Dermis microvascular lymphatic vessel endothelial cell (primary cell): ENCODE measurements around the gene CFAP46. TPM values are rescaled to one million over a fixed set of nuclear protein-coding genes. Genes with fewer than 3 reads are reported as not detected.
"Not testable (repeated sequence)": the region's sequence is repeated elsewhere in the genome, so short reads cannot be mapped to it uniquely, and the experiment has no call there.

Source experiments
- DNase-seq, 2 donors: peaks; one replicate each; pipeline versions ENCODE4 v3.0.0 to v3.0.0-alpha.2; 2010; ENCODE audit warnings: low read depth in 2 of 2
- total RNA-seq: library from RNA; depleted of rRNA; stranded (reverse); fragments of >200 nt; gene quantifications from 2 replicates; pipeline ENCODE4 v1.2.1, GENCODE V29; 2014

CFAP46 gene
- total RNA-seq, 1 donor from 2014 or later, result 1.2 TPM

GRCh38 chr10:132832186-132832969 lies 110.0 kb downstream of the CFAP46 start:
- DNase-seq, result no peak

GRCh38 chr10:132829403-132829802 lies 113.0 kb downstream of the CFAP46 start:
- no peak for DNase-seq

- DNase-seq, result no peak
Observed at GRCh38 chr10:132828681-132829080, 113.7 kb downstream of the CFAP46 start.

GRCh38 chr10:132827861-132828539 lies 114.4 kb downstream of the CFAP46 start:
- DNase-seq, result no peak

- no peak for DNase-seq
Observed at GRCh38 chr10:132827423-132827789, 115.0 kb downstream of the CFAP46 start.

GRCh38 chr10:132826524-132827422 lies 115.6 kb downstream of the CFAP46 start:
- no peak for DNase-seq

GRCh38 chr10:132825783-132826523 lies 116.4 kb downstream of the CFAP46 start:
- not testable (repeated sequence) for DNase-seq

GRCh38 chr10:132820056-132820455 lies 122.3 kb downstream of the CFAP46 start:
- no peak for DNase-seq

GRCh38 chr10:132817701-132818211 lies 124.6 kb downstream of the CFAP46 start:
- DNase-seq, result no peak

- DNase-seq, result no peak
Observed at GRCh38 chr10:132816718-132817117, 125.7 kb downstream of the CFAP46 start.

GRCh38 chr10:132815168-132815857 lies 127.1 kb downstream of the CFAP46 start:
- no peak for DNase-seq

GRCh38 chr10:132814469-132814856 lies 127.9 kb downstream of the CFAP46 start:
- DNase-seq, result no peak

- DNase-seq, result no peak
Observed at GRCh38 chr10:132813560-132814468, 128.6 kb downstream of the CFAP46 start.

GRCh38 chr10:132813001-132813401 lies 129.4 kb downstream of the CFAP46 start:
- DNase-seq, result no peak

GRCh38 chr10:132812520-132812919 lies 129.8 kb downstream of the CFAP46 start:
- DNase-seq, result no peak

GRCh38 chr10:132811891-132812481 lies 130.4 kb downstream of the CFAP46 start:
- DNase-seq, result no peak

- DNase-seq, result no peak
Observed at GRCh38 chr10:132810807-132811700, 131.3 kb downstream of the CFAP46 start.
